ENCODE results near the gene NOX3.

GRCh38 chr6:155420492-155420891, 35.1 kb downstream of the NOX3 start:
- TF ChIP-seq CTCF (IDR thresholded peaks at IDR 0.05) (no peak), EZH2 (IDR thresholded peaks at IDR 0.05; ENCODE audit: borderline replicate concordance, insufficient read depth, low read depth, low read length, poor library complexity, severe bottlenecking) (no peak)

All from B cell (primary cell).